ENCODE measurements around the gene AEN. TPM values are rescaled to one million over a fixed set of nuclear protein-coding genes. Genes with fewer than 3 reads are reported as not detected.

The AEN gene
- total and polyA plus RNA-seq, 8 donors = 1.8 to 35.3 (median 14.3) TPM

GRCh38 chr15:88615303-88616107, 5.6 kb upstream of the AEN start:
- Histone ChIP-seq H3K27ac (peak overlapping the region; percentile 68 to 81 (median 74)), H3K4me1 (peaks cover under 1 to 22% (median 14%) of the 10 kb centered on the region in 4 donors), H3K27me3 (peaks cover 0 to 4% (median 0%) of the 10 kb centered on the region in 3 donors), H3K36me3 (no peaks in the 10 kb centered on the region), H3K4me3 (no peak overlapping the region), H3K9me3 (no peaks in the 10 kb centered on the region)
- WGBS, 5 donors = 40 to 59% (median 56%) methylated on average over 11 of the region's 11 CpGs
- intact Hi-C loops (cut with DNase I; ENCODE audit: low total_unique reads) = loop anchor here (10.0 kb wide), 1 partner anchor 141 kb away; no protein-coding TSS in a partner anchor
- peak; percentile 77 to 79 for DNase-seq
- TF ChIP-seq CTCF (IDR thresholded peaks at IDR 0.05) (no peak), POLR2AphosphoS5 (IDR thresholded peaks at IDR 0.05) (peak in 1 of 3 donors; percentile 48)

- H3K27me3 ChIP-seq = no peaks in the 10 kb centered on the region
- no peak for DNase-seq
- TF ChIP-seq POLR2AphosphoS5 (IDR thresholded peaks at IDR 0.05) = no peak
- TF ChIP-seq EP300 (IDR thresholded peaks at IDR 0.05) = no peak
- no peak for TF ChIP-seq POLR2A (IDR thresholded peaks at IDR 0.05)
- TF ChIP-seq CTCF (IDR thresholded peaks at IDR 0.05) = no peak
- H3K9me3 ChIP-seq = no peaks in the 10 kb centered on the region
- intact Hi-C loops (cut with DNase I; ENCODE audit: low total_unique reads) = loop anchor here (10.0 kb wide), 1 partner anchor 141 kb away; no protein-coding TSS in a partner anchor
- H3K4me3 ChIP-seq = no peak overlapping the region
- peaks cover 4 to 26% (median 19%) of the 10 kb centered on the region in 4 donors for H3K4me1 ChIP-seq
- H3K36me3 ChIP-seq = no peaks in the 10 kb centered on the region
- H3K27ac ChIP-seq = peak overlapping the region; percentile 68 to 81 (median 74)
- WGBS, 5 donors = 83 to 89% (median 88%) methylated on average over 4 of the region's 4 CpGs
These were observed 4.9 kb upstream of the AEN start for GRCh38 chr15:88616240-88616639.

- intact Hi-C loops (cut with DNase I; ENCODE audit: low total_unique reads) = loop anchor here (10.0 kb wide), 1 partner anchor 142 kb away; no protein-coding TSS in a partner anchor
- TF ChIP-seq POLR2AphosphoS5 (IDR thresholded peaks at IDR 0.05) = no peak
- no peak for TF ChIP-seq CTCF (IDR thresholded peaks at IDR 0.05)
- no peak for TF ChIP-seq EP300 (IDR thresholded peaks at IDR 0.05)
- whole genome bisulfite sequencing, 5 donors = 95 to 96% (median 95%) methylated on average over 10 of the region's 10 CpGs
- no peaks in the 10 kb centered on the region for H3K36me3 ChIP-seq
- no peak overlapping the region for H3K4me3 ChIP-seq
- no peaks in the 10 kb centered on the region for H3K27me3 ChIP-seq
- H3K9me3 ChIP-seq = no peaks in the 10 kb centered on the region
- no peak for DNase-seq
- no peak overlapping the region for H3K27ac ChIP-seq
- peaks cover 4 to 36% (median 25%) of the 10 kb centered on the region in 4 donors for H3K4me1 ChIP-seq
These were observed 4.0 kb upstream of the AEN start for GRCh38 chr15:88617031-88617722.

- no peaks in the 10 kb centered on the region for H3K36me3 ChIP-seq
- no peaks in the 10 kb centered on the region for H3K9me3 ChIP-seq
- no peaks in the 10 kb centered on the region for H3K27me3 ChIP-seq
- no peak overlapping the region for H3K27ac ChIP-seq
- WGBS, 5 donors = 59 to 78% (median 70%) methylated on average over 1 of the region's 1 CpG
- intact Hi-C loops (cut with DNase I; ENCODE audit: low total_unique reads) = loop anchor here (10.0 kb wide), 1 partner anchor 143 kb away; no protein-coding TSS in a partner anchor
- no peak overlapping the region for H3K4me3 ChIP-seq
- DNase-seq = no peak
- peaks cover 6 to 42% (median 31%) of the 10 kb centered on the region in 4 donors for H3K4me1 ChIP-seq
- TF ChIP-seq POLR2A (IDR thresholded peaks at IDR 0.05) (no peak), EP300 (IDR thresholded peaks at IDR 0.05) (no peak), CTCF (IDR thresholded peaks at IDR 0.05) (no peak), POLR2AphosphoS5 (IDR thresholded peaks at IDR 0.05) (no peak)
These were observed 3.4 kb upstream of the AEN start for GRCh38 chr15:88617790-88618189.
